NCI-H510A treated with DMSO at 0.1 percent for 48 hours (cell line): ENCODE measurements around the gene GRB10.
"Not testable (repeated sequence)": the region's sequence is repeated elsewhere in the genome, so short reads cannot be mapped to it uniquely, and the experiment has no call there.

Experiments used
- DNase-seq: peaks from one replicate; lab custom pipeline; 2025; lab: John Stamatoyannopoulos, UW

Gene GRB10

GRCh38 chr7:50545613-50546012 is 237.1 kb downstream of the GRB10 start:
- not testable (repeated sequence) for DNase-seq

- peak; percentile 74 for DNase-seq
Measured at GRCh38 chr7:50544992-50545391, 237.7 kb downstream of the GRB10 start.

GRCh38 chr7:50543776-50544442 is 238.8 kb downstream of the GRB10 start:
- no peak for DNase-seq

GRCh38 chr7:50542132-50542531 is 240.6 kb downstream of the GRB10 start:
- DNase-seq: no peak

- DNase-seq: no peak
Measured at GRCh38 chr7:50540785-50541579, 241.7 kb downstream of the GRB10 start.
